Esophagus squamous epithelium (tissue), 5 donors: ENCODE measurements around the gene UNC79. TPM values are rescaled to one million over a fixed set of nuclear protein-coding genes. Genes with fewer than 3 reads are reported as not detected.

Experiments
- DNase-seq: peaks from one replicate; lab custom pipeline; 2025; lab: John Stamatoyannopoulos, UW
- H3K27ac ChIP-seq, 4 donors: fragments of 200-600 bp; sonication (generic); one replicate each; pipeline ENCODE4 v1.5.1; 2016 to 2019; ENCODE audit warnings: mild to moderate bottlenecking in 1 of 4
- H3K27me3 ChIP-seq, 4 donors: fragments of 200-600 bp; sonication (generic); 1 replicate in 3 of 4; 2 replicates in 1 of 4; pipeline versions ENCODE4 v1.5.1 to v1.6.0; 2017 to 2021; ENCODE audit warnings: antibody characterized with exemption in 1 of 4
- H3K36me3 ChIP-seq, 3 donors: fragments of 200-600 bp; sonication (generic); one replicate each; pipeline ENCODE4 v1.5.1; 2016 to 2019
- H3K4me1 ChIP-seq, 3 donors: fragments of 200-600 bp; sonication (generic); one replicate each; pipeline ENCODE4 v1.5.1; 2017 to 2019
- H3K4me3 ChIP-seq, 4 donors: fragments of 200-600 bp; sonication (generic); 1 replicate in 3 of 4; 2 replicates in 1 of 4; pipeline ENCODE4 v1.5.1; 2016 to 2019; ENCODE audit warnings: mild to moderate bottlenecking in 2 of 4, moderate library complexity in 1 of 4
- H3K9me3 ChIP-seq, 3 donors: fragments of 200-600 bp; sonication (generic); one replicate each; pipeline ENCODE4 v1.5.1; 2016 to 2019
- POLR2A ChIP-seq, 4 donors: fragments of 450-650 bp; IDR thresholded peaks; one replicate each; pipeline ENCODE4 v1.6.1; 2017; ENCODE audit warnings: antibody characterized with exemption in 4 of 4, mild to moderate bottlenecking in 4 of 4, moderate library complexity in 3 of 4
- WGBS, 2 donors: methylation state at CpG; one replicate each; pipeline ENCODE4 v1.1.5; 2018; 5-methylcytosine and 5-hydroxymethylcytosine counted together
- intact Hi-C: fragments of 100-400 bp; cut with DNase I; formaldehyde crosslinking; loops from one replicate; pipeline ENCODE4 v1.15.0; 2022
- total RNA-seq, 4 donors: library from RNA; depleted of rRNA; stranded (reverse); fragments of >200 nt; gene quantifications; one replicate each; pipeline ENCODE4 v1.1.0, GENCODE V29; 2016
- TF ChIP-seq, protein P1 (sequence below), 6 experiments: fragments of 450-650 bp in 4 of 6; fragments of 200-600 bp in 2 of 6; sonication (generic) in 2 of 6; IDR thresholded peaks; one replicate each; pipeline ENCODE4 v1.5.1; 2016 to 2019; ENCODE audit warnings: antibody characterized with exemption in 6 of 6, mild to moderate bottlenecking in 4 of 6, moderate library complexity in 4 of 6
- donor health status: DM: yes; HTN: yes; CAD: no.

The UNC79 gene
- total RNA-seq, 4 donors from 2014 or later: under 0.01 TPM; not detected in 3

- intact Hi-C loops: no loop called here
- H3K36me3 ChIP-seq: no peaks in the 10 kb centered on the region
- H3K4me3 ChIP-seq: no peak overlapping the region
- H3K9me3 ChIP-seq: no peaks in the 10 kb centered on the region
- no peak overlapping the region for H3K27ac ChIP-seq
- no peak for TF ChIP-seq POLR2A (IDR thresholded peaks at IDR 0.05)
- TF ChIP-seq, protein P1, sequence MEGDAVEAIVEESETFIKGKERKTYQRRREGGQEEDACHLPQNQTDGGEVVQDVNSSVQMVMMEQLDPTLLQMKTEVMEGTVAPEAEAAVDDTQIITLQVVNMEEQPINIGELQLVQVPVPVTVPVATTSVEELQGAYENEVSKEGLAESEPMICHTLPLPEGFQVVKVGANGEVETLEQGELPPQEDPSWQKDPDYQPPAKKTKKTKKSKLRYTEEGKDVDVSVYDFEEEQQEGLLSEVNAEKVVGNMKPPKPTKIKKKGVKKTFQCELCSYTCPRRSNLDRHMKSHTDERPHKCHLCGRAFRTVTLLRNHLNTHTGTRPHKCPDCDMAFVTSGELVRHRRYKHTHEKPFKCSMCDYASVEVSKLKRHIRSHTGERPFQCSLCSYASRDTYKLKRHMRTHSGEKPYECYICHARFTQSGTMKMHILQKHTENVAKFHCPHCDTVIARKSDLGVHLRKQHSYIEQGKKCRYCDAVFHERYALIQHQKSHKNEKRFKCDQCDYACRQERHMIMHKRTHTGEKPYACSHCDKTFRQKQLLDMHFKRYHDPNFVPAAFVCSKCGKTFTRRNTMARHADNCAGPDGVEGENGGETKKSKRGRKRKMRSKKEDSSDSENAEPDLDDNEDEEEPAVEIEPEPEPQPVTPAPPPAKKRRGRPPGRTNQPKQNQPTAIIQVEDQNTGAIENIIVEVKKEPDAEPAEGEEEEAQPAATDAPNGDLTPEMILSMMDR (IDR thresholded peaks at IDR 0.05): no peak
- H3K4me1 ChIP-seq: no peaks in the 10 kb centered on the region
- H3K27me3 ChIP-seq: peaks cover 0 to 3% (median 0%) of the 10 kb centered on the region in 4 donors
- no peak for DNase-seq
These were observed 118.9 kb downstream of the UNC79 start for GRCh38 chr14:93549595-93549994.

DNA sequence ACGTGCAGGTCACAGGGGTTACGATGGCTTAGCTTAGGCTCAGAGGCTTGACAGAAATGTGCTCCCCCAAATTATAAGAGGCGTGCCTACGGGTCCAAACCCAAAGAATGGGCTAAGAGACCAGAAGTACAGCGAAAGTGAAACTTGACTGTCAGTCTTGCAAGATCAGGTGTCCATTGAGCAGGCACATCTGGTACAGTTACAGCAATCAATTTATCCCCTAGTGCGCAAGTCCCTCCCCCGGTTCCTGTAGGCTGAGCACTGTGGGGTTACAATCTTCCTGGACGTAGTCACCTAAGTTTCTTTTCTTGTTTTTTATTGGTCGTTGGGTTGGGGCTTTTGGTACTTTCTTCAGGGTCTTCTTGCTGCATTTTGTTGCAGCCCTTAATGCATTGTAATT lies 134.2 kb downstream of the UNC79 start:
- no peaks in the 10 kb centered on the region for H3K9me3 ChIP-seq
- H3K36me3 ChIP-seq: no peaks in the 10 kb centered on the region
- H3K4me1 ChIP-seq: no peaks in the 10 kb centered on the region
- no peak for DNase-seq
- no peak overlapping the region for H3K4me3 ChIP-seq
- TF ChIP-seq POLR2A (IDR thresholded peaks at IDR 0.05): no peak
- TF ChIP-seq, protein P1 (IDR thresholded peaks at IDR 0.05): no peak
- WGBS, 2 donors: 65 to 72% methylated on average over 9 of the region's 9 CpGs
- intact Hi-C loops: no loop called here
- no peak overlapping the region for H3K27ac ChIP-seq
- no peaks in the 10 kb centered on the region for H3K27me3 ChIP-seq

GRCh38 chr14:93566065-93566693 lies 135.4 kb downstream of the UNC79 start:
- Histone ChIP-seq H3K4me3 (no peak overlapping the region), H3K9me3 (no peaks in the 10 kb centered on the region), H3K27ac (no peak overlapping the region), H3K4me1 (no peaks in the 10 kb centered on the region), H3K27me3 (no peaks in the 10 kb centered on the region), H3K36me3 (no peaks in the 10 kb centered on the region)
- 77 to 80% methylated on average over 10 of the region's 10 CpGs for WGBS, 2 donors
- no peak for DNase-seq
- intact Hi-C loops: no loop called here
- no peak for TF ChIP-seq POLR2A (IDR thresholded peaks at IDR 0.05)
- TF ChIP-seq, protein P1 (IDR thresholded peaks at IDR 0.05): no peak

DNA sequence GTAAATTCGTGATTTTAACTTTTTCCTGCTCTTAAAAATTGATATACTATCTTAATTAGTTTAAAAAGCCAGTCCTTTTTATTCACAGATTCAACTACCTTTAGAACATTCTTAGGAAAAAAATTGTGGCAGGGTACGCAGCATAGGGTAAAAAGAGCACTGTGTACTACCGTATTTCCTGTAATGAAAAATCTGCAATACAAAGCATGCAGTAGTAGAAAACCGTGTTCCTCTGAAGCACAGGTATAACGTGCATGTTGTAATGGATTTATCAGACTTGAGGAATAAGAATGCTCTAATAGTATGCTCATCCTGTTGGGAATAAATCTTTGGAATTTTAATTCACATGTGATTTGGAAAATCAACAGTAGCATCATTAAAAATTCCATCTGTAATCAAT lies 140.5 kb downstream of the UNC79 start:
- Histone ChIP-seq H3K27me3 (peaks cover 0 to 5% (median 0%) of the 10 kb centered on the region in 4 donors), H3K4me1 (no peaks in the 10 kb centered on the region), H3K27ac (no peak overlapping the region), H3K4me3 (no peak overlapping the region), H3K9me3 (no peaks in the 10 kb centered on the region), H3K36me3 (no peaks in the 10 kb centered on the region)
- no peak for DNase-seq
- 65 to 67% methylated on average over 5 of the region's 5 CpGs for WGBS, 2 donors
- intact Hi-C loops: no loop called here
- no peak for TF ChIP-seq POLR2A (IDR thresholded peaks at IDR 0.05)
- TF ChIP-seq, protein P1 (IDR thresholded peaks at IDR 0.05): no peak

DNA sequence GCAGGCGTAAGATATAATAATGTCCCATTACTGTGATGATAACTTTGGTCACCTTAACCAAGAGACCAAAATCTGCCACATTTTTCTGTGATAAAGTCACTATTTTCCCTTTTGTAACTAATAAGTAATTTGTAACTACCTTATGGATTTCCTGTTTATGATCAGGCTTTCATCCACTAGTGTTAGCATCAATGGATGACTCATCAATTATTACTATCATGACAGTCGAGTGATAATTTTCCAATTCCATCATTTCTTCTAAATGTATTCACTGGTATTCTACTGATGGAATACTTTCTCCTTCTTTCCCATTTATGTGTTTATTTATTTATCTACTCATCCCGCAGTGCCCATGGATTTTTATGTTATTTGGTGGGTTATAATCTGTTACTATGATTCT lies 148.4 kb downstream of the UNC79 start:
- H3K27ac ChIP-seq: no peak overlapping the region
- intact Hi-C loops: no loop called here
- no peaks in the 10 kb centered on the region for H3K4me1 ChIP-seq
- WGBS, 2 donors: 73 to 80% methylated on average over 3 of the region's 3 CpGs
- no peak for TF ChIP-seq POLR2A (IDR thresholded peaks at IDR 0.05)
- TF ChIP-seq, protein P1 (IDR thresholded peaks at IDR 0.05): no peak
- no peak overlapping the region for H3K4me3 ChIP-seq
- no peaks in the 10 kb centered on the region for H3K36me3 ChIP-seq
- no peaks in the 10 kb centered on the region for H3K27me3 ChIP-seq
- no peaks in the 10 kb centered on the region for H3K9me3 ChIP-seq
- DNase-seq: no peak
